ENCODE data around the gene SQOR.

SQOR gene

GRCh38 chr15:45710657-45711056 is 75.8 kb downstream of the SQOR start:
- DNase-seq (ENCODE audit: extremely low read depth, low read depth) = no peak
- TF ChIP-seq CTCF (IDR thresholded peaks at IDR 0.05; ENCODE audit: low read depth, low read length) = no peak

DNA sequence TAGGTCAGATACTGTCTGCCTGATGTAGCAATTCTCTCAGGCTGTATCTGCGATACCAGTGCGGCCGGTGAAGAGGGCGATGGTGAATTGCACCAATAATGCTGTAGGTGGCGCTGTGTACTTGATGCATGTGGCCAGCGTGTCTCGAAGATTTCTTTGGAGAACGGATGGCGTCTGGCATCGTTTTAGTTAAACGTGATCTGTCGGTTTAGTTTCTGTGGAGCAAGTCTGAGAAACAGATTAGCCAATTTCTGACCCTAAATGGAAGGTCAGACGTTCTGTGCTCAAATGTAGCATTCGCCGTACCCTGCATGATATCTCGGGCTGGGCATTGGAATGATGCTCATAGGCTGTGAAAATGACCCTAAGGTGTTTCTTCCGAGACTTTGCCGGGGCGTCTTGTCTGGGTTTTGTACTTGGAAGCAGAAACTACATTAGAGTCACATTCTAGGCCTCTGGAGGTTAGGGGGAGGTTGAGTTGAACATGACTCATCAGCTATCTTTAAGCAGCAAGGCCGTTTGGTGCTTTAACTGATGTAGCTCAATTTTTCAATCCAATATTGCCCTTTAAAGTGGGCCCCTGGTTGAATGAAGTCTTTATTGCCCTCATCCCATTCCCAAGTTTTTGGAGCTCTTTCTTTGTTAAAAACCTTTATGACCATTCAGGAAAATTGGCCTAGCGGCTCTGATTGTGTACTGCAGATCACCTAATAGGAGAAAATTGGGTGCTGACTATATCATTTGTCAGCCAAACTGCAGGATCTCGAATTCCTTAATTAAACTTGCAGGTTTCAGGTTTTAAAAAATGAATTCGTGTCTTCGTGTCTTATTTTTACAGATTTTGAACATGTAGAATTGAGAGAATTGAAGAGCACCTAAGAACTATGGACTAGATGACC is 80.0 kb downstream of the SQOR start:
- peak; percentile 86 for TF ChIP-seq CTCF (IDR thresholded peaks at IDR 0.05; ENCODE audit: low read depth, low read length)
- DNase-seq (ENCODE audit: extremely low read depth, low read depth) = peak; percentile 4

- no peak for DNase-seq (ENCODE audit: extremely low read depth, low read depth)
- peak; percentile 37 for TF ChIP-seq CTCF (IDR thresholded peaks at IDR 0.05; ENCODE audit: low read depth, low read length)
Observed at GRCh38 chr15:45715528-45715927, 80.7 kb downstream of the SQOR start.

- DNase-seq (ENCODE audit: extremely low read depth, low read depth) = no peak
- no peak for TF ChIP-seq CTCF (IDR thresholded peaks at IDR 0.05; ENCODE audit: low read depth, low read length)
Observed at GRCh38 chr15:45719490-45719889, 84.7 kb downstream of the SQOR start.

DNA sequence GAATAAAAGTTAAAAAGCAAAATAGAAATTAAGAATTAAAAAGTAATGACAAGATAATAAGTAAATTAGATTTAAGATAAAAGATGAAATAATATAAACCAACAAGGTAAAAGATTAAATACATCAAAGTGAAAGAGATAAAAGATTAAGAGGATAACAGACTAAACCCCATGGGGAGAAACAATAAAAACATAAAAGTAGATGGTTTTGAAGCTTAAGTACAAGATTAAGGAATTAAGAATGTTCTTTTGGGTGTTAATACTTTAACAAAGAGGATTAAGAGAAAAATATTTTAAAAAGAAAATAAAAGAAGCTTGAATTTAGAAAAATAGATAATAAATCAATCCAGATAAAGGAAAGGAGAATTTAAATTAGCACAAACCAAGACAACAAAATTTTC is 85.4 kb downstream of the SQOR start:
- no peak for TF ChIP-seq CTCF (IDR thresholded peaks at IDR 0.05; ENCODE audit: low read depth, low read length)
- no peak for DNase-seq (ENCODE audit: extremely low read depth, low read depth)

DNA sequence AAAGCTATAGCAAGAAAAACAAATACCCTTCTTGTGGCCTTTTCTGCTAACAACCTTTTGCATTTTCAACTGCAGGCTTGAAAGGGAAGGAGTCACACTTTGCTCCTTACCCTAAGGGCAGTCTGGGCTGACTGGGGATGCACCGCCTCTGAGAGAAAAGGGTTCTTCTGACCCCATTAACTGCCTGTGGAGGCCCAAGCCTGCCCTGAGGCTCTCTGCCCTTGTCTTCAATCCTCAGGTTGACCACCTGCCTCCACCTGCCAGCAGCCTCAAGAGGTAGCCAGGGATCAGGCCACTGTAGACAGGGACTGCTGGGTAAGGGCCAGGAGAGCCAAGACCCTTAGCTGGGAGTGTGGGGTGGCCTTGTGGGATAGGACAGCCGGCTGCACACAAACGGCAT is 93.8 kb downstream of the SQOR start:
- DNase-seq (ENCODE audit: extremely low read depth, low read depth) = no peak
- TF ChIP-seq CTCF (IDR thresholded peaks at IDR 0.05; ENCODE audit: low read depth, low read length) = no peak

- TF ChIP-seq CTCF (IDR thresholded peaks at IDR 0.05; ENCODE audit: low read depth, low read length) = no peak
- no peak for DNase-seq (ENCODE audit: extremely low read depth, low read depth)
Observed at GRCh38 chr15:45729141-45729540, 94.3 kb downstream of the SQOR start.

Measured in AG09319 (cell line).